Activated naive CD8-positive, alpha-beta T cell treated with anti-CD3 and anti-CD28 coated beads, Interleukin-2, amount 50 U/mL, for 24 hours (primary cell): ENCODE measurements around the gene MCTP2.

Experiments used
- ATAC-seq: fragments of 150-1000 bp; cut with Tn5 transposase; one replicate; pipeline ENCODE4 v1.10.0; 2021
- DNase-seq: peaks from one replicate; pipeline ENCODE4 v3.0.0; 2021
- H3K27ac Mint-ChIP-seq: one replicate; pipeline ENCODE4 v1.8.0; 2021; ENCODE audit warnings: mild to moderate bottlenecking, mixed read lengths
- H3K27me3 Mint-ChIP-seq: one replicate; pipeline ENCODE4 v1.8.0; 2021; ENCODE audit warnings: mixed read lengths
- H3K36me3 Mint-ChIP-seq: one replicate; pipeline ENCODE4 v1.8.0; 2021; ENCODE audit warnings: low read depth, mixed read lengths
- H3K4me1 Mint-ChIP-seq: one replicate; pipeline ENCODE4 v1.8.0; 2021; ENCODE audit warnings: mixed read lengths
- H3K4me3 Mint-ChIP-seq: one replicate; pipeline ENCODE4 v1.8.0; 2021; ENCODE audit warnings: mild to moderate bottlenecking, moderate library complexity, mixed read lengths
- H3K9me3 Mint-ChIP-seq: one replicate; pipeline ENCODE4 v1.8.0; 2021; ENCODE audit warnings: mixed read lengths

MCTP2 gene

DNA sequence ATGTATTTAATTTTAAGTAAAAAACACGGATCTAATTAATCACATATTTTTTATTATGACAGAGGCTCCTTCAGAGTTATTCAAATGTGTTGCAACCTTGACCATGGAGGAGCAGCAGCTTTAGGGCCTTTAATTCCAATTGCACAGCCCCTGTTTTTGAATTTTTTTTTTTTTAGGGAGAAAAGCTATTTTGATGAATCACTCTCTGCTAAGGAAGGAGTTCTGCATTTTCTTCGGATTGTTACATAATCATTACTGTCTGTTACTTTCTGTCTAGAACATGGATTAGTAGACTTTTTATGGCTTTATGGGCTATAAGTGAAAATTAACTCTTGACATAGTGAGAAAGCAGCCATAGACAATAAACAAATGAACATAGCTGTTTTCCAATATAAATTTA lies 90.8 kb downstream of the MCTP2 start:
- no peak overlapping the region for H3K27ac Mint-ChIP-seq
- H3K27me3 Mint-ChIP-seq, result no peaks in the 10 kb centered on the region
- ATAC-seq (no peak), DNase-seq (no peak)
- H3K4me3 Mint-ChIP-seq, result no peak overlapping the region
- no peaks in the 10 kb centered on the region for H3K9me3 Mint-ChIP-seq
- peaks cover 31% of the 10 kb centered on the region for H3K36me3 Mint-ChIP-seq
- peaks cover 23% of the 10 kb centered on the region for H3K4me1 Mint-ChIP-seq

DNA sequence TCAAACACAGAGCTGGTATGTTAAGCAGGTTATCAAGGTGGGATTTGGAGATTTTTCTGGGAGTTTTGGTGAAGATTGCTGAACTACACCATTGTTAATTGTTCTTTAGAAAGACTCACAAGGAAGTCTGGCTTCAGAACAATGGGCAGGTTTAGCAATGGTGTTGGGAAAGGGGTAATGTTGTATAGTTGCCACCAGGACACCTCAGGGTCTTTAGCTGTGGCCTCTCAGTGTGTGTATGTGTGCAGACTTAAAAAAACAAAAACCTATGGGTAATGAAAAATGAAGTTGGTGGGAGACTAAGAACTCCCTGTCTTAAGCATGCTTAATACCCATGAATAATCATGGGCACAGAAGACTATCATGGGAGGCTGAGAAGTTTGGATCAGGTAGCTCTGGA lies 91.7 kb downstream of the MCTP2 start:
- ATAC-seq (no peak), DNase-seq (no peak)
- H3K36me3 Mint-ChIP-seq, result peaks cover 23% of the 10 kb centered on the region
- H3K27me3 Mint-ChIP-seq, result no peaks in the 10 kb centered on the region
- H3K9me3 Mint-ChIP-seq, result no peaks in the 10 kb centered on the region
- peak overlapping the region; percentile 29 for H3K27ac Mint-ChIP-seq
- no peak overlapping the region for H3K4me3 Mint-ChIP-seq
- H3K4me1 Mint-ChIP-seq, result peaks cover 23% of the 10 kb centered on the region

DNA sequence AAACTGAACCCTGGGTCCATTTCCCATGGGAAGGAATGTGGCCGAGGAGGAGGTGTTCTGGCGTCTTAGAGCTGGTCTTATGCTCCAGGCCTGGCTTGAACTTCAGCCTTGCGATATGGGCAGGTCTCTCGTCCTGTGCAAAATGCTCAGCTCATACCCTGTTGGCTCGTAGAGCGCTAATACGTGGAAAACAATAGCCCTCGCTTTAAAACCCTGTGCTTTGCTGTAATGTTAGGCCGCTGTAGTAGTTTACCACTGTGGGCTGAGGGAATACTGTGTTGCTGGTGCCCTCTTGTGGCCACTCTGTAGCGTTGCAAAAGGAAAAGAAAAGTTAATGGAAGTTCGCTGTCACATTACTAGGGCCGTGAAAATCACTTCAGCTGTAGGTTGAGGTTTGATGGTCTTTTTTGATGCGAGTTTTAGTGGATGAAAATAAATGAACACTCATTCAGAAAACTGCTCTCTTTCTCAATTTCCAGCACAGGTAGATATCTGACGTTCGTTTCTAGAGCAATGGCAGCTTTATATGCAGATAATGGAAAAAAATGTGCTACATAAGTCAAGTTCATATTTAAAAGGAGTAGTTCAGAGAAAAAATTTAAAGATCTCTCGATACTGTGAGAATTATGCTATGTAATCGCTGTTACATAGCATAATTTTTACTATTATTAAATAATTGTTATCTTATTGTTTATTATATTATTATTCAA lies 92.9 kb downstream of the MCTP2 start:
- no peak overlapping the region for H3K27ac Mint-ChIP-seq
- no peaks in the 10 kb centered on the region for H3K9me3 Mint-ChIP-seq
- peaks cover 23% of the 10 kb centered on the region for H3K4me1 Mint-ChIP-seq
- no peaks in the 10 kb centered on the region for H3K27me3 Mint-ChIP-seq
- ATAC-seq (peak; percentile 91), DNase-seq (peak; percentile 62)
- no peak overlapping the region for H3K4me3 Mint-ChIP-seq
- peaks cover 21% of the 10 kb centered on the region for H3K36me3 Mint-ChIP-seq

DNA sequence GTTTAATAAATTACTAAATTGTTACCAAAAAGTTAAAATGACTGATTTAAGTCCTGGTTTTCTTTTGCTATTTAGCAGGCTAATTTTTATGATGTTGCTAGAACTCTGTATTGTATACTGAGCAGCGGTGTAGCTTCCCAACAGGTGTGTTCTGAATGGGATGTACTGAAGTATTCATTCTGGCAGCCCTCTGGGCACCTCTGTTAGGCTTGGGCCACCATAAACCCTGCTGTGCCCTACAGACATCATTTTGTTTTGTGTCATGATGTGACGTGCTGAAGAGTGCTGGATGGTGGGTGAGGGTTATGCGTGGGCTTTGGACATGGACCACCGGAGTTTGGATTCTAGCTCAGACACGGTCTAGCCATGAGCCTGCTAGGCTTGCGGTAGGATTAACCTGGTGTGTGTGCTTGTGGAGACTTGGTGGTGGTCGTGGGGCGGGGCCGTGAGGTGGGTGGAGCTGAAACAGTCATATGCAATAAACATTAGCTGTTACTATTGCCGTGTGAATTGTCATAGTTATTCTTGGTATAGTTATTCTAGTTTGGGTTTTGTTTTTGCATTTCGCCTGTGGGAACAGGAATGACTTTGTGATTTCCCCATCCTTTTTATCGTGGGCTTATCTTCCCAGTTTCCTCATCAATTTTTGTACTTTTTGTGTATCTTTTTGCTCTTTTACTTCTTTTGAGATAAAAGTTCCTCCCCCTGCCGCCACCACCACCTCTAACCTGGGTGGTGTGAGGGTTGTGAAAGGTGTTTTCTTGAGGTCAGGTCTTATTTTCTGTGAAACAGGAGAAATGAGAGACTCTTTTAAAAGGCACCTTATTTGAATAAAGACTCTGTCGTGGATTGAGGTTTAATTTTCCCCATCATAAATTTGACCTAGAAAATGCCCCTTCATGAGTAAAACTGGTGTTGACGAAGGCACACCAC lies 93.7 kb downstream of the MCTP2 start:
- H3K27me3 Mint-ChIP-seq, result no peaks in the 10 kb centered on the region
- DNase-seq (peak; percentile 26), ATAC-seq (no peak)
- no peak overlapping the region for H3K4me3 Mint-ChIP-seq
- H3K9me3 Mint-ChIP-seq, result no peaks in the 10 kb centered on the region
- peaks cover 23% of the 10 kb centered on the region for H3K4me1 Mint-ChIP-seq
- peaks cover 21% of the 10 kb centered on the region for H3K36me3 Mint-ChIP-seq
- no peak overlapping the region for H3K27ac Mint-ChIP-seq

DNA sequence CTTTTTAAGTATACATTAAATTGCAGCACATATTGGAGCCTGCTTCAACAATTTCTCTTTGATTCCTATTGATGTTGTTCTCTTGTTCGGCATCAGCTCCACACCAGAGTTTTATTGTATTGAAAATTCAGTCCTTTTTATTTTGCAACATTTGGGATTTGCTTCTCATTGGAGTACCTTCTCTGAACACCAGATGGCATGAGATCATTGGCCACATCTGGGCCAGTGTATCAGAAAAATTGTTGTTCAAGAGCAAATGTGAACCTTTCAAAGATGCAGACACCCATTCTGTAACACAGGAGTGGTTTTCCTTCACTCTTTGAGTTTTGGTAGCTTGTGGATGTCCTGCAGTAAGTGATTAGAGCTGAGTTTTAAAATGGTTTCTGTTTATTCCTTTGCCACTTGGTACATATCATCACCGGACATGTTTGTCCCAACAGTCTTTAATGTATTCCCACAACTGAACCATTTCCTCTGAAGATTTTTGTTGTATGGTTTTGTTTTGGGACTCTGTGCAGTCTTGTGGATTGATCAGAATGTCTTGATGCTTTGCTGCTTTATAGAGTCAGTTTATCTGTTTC lies 96.1 kb downstream of the MCTP2 start:
- no peak for ATAC-seq
- Mint-ChIP-seq H3K4me3 (no peak overlapping the region), H3K27ac (no peak overlapping the region), H3K9me3 (no peaks in the 10 kb centered on the region), H3K36me3 (peaks cover 13% of the 10 kb centered on the region), H3K4me1 (peaks cover 23% of the 10 kb centered on the region), H3K27me3 (no peaks in the 10 kb centered on the region)
- DNase-seq, result no peak

DNA sequence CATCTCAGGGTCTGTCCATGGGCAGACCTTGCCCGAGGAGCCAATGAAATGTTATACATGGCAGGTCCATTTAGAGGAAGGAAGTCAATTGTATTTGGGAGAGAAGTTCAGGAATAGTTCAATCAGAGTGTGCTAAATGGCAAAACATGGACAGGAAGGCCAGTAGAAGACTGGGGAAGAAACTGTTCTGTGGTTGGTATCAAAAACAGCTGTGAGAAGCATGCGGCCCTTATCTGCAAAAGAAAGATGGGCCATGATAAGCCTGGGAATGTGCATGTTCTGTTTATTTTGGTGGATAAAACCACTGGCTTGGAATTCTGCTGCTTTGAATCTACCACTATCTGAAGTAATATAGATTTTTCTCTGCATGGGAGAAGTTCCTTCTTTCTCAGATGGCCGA lies 100.4 kb downstream of the MCTP2 start:
- peaks cover 7% of the 10 kb centered on the region for H3K36me3 Mint-ChIP-seq
- DNase-seq (no peak), ATAC-seq (no peak)
- no peak overlapping the region for H3K4me3 Mint-ChIP-seq
- no peaks in the 10 kb centered on the region for H3K4me1 Mint-ChIP-seq
- H3K27me3 Mint-ChIP-seq, result no peaks in the 10 kb centered on the region
- H3K9me3 Mint-ChIP-seq, result no peaks in the 10 kb centered on the region
- no peak overlapping the region for H3K27ac Mint-ChIP-seq

DNA sequence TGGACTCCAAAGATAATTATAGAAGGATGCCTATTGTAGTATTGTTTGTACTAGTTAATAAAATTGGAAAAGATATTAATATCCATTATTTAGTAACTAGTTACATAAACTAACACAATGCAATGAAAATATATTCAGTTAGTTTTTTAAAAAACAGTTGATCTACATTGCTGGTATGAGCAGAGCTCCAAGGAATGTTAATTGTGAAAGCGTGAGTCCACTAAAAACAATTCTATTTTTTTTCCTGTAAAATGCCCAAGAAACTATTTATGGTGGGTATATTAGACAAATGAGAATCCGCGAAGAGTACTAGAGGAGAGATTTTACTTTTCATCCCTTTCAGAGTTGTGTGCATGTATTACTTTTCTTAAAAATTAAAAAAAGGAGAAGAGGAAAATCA lies 104.3 kb downstream of the MCTP2 start:
- ATAC-seq (no peak), DNase-seq (no peak)
- H3K4me1 Mint-ChIP-seq, result no peaks in the 10 kb centered on the region
- H3K27me3 Mint-ChIP-seq, result no peaks in the 10 kb centered on the region
- no peaks in the 10 kb centered on the region for H3K9me3 Mint-ChIP-seq
- peaks cover 2% of the 10 kb centered on the region for H3K36me3 Mint-ChIP-seq
- H3K4me3 Mint-ChIP-seq, result no peak overlapping the region
- H3K27ac Mint-ChIP-seq, result no peak overlapping the region

DNA sequence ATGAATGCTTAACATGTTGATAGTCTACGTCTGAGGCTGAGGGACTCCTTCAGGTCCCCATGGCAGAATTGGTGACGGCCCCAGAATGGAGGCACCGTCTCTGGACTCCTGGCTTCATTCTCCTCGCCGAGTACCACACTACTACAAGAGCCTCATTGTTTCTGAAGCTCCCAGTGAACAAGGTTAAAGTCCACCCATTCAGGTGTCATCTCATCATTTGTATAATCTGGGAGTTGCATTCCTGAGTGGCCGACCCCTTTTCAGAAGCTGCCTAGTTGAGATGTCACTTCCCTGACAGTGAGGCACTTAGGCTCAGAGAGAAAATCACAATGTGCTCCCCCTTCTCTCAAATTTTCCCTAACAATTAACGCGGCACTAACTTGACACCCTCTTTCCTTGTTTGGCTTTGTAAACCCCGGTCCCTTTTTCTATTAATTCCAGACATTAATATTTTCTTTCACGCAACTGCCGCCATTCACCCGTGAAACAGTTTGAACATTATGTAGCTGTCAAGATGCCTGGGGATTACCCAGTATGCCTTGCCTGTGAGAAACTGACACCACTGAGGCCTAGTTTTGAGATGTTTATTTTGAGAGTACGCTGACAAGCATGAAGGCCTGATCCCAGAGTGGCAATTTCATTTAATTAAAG lies 105.6 kb downstream of the MCTP2 start:
- no peak overlapping the region for H3K27ac Mint-ChIP-seq
- H3K4me1 Mint-ChIP-seq, result no peaks in the 10 kb centered on the region
- no peak for DNase-seq
- H3K27me3 Mint-ChIP-seq, result no peaks in the 10 kb centered on the region
- peaks cover 4% of the 10 kb centered on the region for H3K36me3 Mint-ChIP-seq
- H3K4me3 Mint-ChIP-seq, result no peak overlapping the region
- ATAC-seq, result no peak
- H3K9me3 Mint-ChIP-seq, result no peaks in the 10 kb centered on the region

DNA sequence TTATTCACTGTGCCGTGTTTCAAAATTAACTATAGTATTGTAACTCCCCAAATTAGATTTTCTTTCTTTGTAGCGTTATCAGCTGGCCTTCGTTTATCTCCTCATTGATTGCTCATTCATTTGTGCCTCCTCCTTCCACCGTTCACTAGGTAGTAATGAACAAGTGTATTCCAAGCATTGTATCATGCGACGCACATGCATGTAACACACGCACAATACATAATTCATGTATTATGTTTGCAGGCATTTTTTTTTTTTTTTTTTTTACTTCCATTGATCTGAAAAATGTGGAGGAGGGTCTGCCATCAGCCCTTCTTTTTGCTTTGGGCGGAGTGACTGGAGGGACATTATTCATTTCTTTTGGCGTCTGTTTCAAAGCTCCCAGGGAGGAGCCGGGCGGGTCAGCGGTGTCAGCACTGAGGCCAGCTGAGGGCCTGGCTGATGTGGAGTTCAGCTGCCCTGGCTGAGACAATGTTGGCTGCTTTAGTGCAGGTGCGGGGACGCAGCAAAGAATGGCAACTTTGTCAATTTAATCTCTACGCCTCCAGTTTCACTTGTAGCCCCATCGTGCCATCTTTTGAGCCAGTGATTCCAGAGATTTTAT lies 107.0 kb downstream of the MCTP2 start:
- no peak overlapping the region for H3K27ac Mint-ChIP-seq
- H3K4me3 Mint-ChIP-seq, result no peak overlapping the region
- H3K4me1 Mint-ChIP-seq, result no peaks in the 10 kb centered on the region
- no peaks in the 10 kb centered on the region for H3K27me3 Mint-ChIP-seq
- ATAC-seq (no peak), DNase-seq (no peak)
- H3K9me3 Mint-ChIP-seq, result no peaks in the 10 kb centered on the region
- peaks cover 5% of the 10 kb centered on the region for H3K36me3 Mint-ChIP-seq

DNA sequence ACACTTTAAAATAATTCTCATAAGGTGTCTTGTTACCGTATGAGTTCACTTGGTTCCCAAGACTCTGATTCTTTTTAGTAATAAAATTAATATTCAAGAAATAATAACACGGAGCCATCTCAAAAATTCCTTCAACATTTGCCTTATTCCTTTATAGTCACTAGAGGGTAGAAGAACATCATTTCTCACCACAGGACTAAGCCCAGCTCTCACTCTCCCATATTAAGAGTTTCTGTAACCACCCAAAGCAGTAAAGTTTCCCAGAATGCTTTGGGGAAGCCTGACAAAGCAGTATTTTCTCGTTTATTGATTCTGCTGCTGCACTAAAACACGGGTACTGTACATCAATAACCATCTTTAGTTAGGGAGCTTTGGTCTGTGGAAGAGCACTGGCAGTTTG lies 114.9 kb downstream of the MCTP2 start:
- ATAC-seq (no peak), DNase-seq (no peak)
- Mint-ChIP-seq H3K27me3 (no peaks in the 10 kb centered on the region), H3K27ac (no peak overlapping the region), H3K36me3 (peaks cover 19% of the 10 kb centered on the region), H3K4me1 (no peaks in the 10 kb centered on the region), H3K9me3 (no peaks in the 10 kb centered on the region), H3K4me3 (no peak overlapping the region)

DNA sequence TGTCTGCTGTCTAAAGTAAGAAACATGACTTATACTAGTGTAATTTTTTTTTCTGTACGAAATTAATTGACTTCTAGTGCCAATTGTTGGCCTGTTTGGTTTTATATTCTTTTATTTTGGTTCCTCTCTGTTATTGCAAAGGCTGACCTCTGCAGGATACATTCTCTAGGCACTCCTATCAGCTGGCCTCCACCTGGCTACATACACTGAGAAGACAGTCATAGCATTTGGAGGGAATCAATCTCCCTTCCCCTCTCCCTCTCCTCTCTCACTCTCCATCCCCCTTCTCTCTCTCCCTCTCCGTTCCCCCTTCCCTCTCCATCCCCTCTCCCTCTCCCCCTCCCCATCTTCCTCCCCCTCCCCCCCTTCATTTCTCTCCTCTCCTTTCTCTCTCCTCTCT lies 116.7 kb downstream of the MCTP2 start:
- ATAC-seq, result no peak
- no peaks in the 10 kb centered on the region for H3K4me1 Mint-ChIP-seq
- DNase-seq, result no peak
- no peak overlapping the region for H3K27ac Mint-ChIP-seq
- H3K36me3 Mint-ChIP-seq, result peaks cover 22% of the 10 kb centered on the region
- H3K27me3 Mint-ChIP-seq, result no peaks in the 10 kb centered on the region
- no peak overlapping the region for H3K4me3 Mint-ChIP-seq
- H3K9me3 Mint-ChIP-seq, result no peaks in the 10 kb centered on the region

DNA sequence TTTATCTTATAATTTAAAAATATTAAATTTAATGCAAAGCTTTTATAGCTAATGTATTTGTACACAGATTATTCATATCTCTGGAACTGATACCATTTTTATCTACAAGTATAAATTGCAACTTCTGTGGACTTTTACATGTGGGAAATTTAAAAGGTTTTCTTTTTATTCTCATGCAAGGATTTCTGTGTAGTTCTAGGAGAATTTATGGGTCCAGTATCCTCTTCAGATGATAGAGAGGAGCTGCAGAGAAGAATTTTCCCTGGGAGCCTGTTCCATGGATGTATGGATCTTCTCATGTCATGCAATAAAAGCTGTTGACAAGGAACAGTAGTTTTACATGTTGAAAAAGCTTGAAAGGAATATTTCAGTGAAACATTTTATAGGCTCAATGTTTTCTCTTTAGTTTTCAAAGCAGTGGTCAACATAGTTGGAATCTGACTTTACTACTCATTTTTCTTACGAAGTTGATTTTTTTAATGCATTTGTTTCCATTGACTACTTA lies 119.7 kb downstream of the MCTP2 start:
- H3K36me3 Mint-ChIP-seq, result peaks cover 24% of the 10 kb centered on the region
- no peak overlapping the region for H3K27ac Mint-ChIP-seq
- H3K9me3 Mint-ChIP-seq, result no peaks in the 10 kb centered on the region
- no peaks in the 10 kb centered on the region for H3K4me1 Mint-ChIP-seq
- DNase-seq (no peak), ATAC-seq (no peak)
- no peak overlapping the region for H3K4me3 Mint-ChIP-seq
- no peaks in the 10 kb centered on the region for H3K27me3 Mint-ChIP-seq

DNA sequence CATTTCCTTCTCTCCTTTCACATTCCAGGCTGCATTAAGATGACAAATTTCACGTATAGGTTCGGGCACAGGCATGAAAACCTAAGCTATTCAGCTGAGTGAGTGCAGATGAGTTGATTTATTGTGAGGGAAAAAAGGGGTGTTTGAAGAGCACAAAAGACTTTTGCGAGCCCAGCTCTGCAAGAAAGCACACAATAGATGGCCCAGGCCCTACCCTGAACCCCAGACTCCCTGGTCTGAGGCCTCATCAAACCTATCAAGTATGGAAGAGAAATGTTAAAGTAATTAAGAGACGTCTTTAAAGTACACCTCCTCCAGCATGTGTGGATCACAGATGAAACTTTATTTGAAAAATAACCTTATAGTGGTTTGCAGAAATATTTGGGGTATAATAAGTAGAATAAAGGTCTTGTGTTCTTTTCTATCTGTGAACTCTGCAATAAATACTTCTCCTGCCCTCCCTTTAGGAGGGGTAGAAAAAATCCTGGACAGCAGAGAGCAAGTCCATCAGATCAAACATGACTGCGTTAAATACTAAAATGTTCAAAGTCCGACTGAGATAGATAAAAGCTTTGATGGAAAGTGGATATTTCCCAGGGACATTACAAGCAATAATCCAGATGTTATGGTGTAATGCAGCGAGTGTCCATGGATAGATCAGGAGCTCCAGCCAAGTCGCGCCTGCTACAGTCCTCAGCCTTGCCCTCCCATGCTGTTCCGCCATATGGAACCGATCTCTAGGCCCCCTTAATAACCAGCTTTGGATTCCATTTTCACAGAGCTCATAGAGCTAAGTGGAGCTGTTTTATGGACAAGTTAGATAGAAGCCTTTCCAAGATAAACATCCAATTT lies 121.5 kb downstream of the MCTP2 start:
- Mint-ChIP-seq H3K4me3 (no peak overlapping the region), H3K36me3 (peaks cover 24% of the 10 kb centered on the region), H3K9me3 (no peaks in the 10 kb centered on the region), H3K27me3 (no peaks in the 10 kb centered on the region), H3K27ac (no peak overlapping the region), H3K4me1 (no peaks in the 10 kb centered on the region)
- ATAC-seq (no peak), DNase-seq (no peak)
